Subcutaneous abdominal adipose tissue (tissue), 5 donors: Measurements from ENCODE around the gene CDC42BPB.
"Not testable (repeated sequence)": the region's sequence is repeated elsewhere in the genome, so short reads cannot be mapped to it uniquely, and the experiment has no call there.

Experiments used
- H3K27ac ChIP-seq: one replicate; pipeline ENCODE4 v1.7.0; 2013; ENCODE audit warnings: low read depth, mild to moderate bottlenecking, inconsistent platforms, low read length, moderate library complexity
- H3K27me3 ChIP-seq, 5 donors: one replicate each; pipeline ENCODE4 v1.7.0; 2013; ENCODE audit warnings: low read length in 5 of 5, inconsistent platforms in 1 of 5; ENCODE audit not compliant: control insufficient read depth in 5 of 5, insufficient read depth in 4 of 5
- H3K36me3 ChIP-seq, 5 donors: one replicate each; pipeline ENCODE4 v1.7.0; 2013; ENCODE audit warnings: low read length in 5 of 5; ENCODE audit not compliant: control insufficient read depth in 5 of 5, insufficient read depth in 5 of 5
- H3K4me1 ChIP-seq, 5 donors: one replicate each; pipeline ENCODE4 v1.7.0; 2013; ENCODE audit warnings: low read length in 5 of 5, mild to moderate bottlenecking in 3 of 5, moderate library complexity in 1 of 5; ENCODE audit not compliant: control insufficient read depth in 5 of 5, insufficient read depth in 5 of 5
- H3K4me3 ChIP-seq, 5 donors: one replicate each; pipeline ENCODE4 v1.7.0; 2013; ENCODE audit warnings: low read length in 5 of 5, low read depth in 1 of 5
- H3K9ac ChIP-seq, 5 donors: one replicate each; pipeline ENCODE4 v1.7.0; 2013; ENCODE audit warnings: low read length in 5 of 5, mild to moderate bottlenecking in 4 of 5, moderate library complexity in 3 of 5
- H3K9me3 ChIP-seq, 5 donors: one replicate each; pipeline ENCODE4 v1.7.0; 2013; ENCODE audit warnings: low read length in 5 of 5; ENCODE audit not compliant: control insufficient read depth in 5 of 5
- donor health status: healthy.
- donor health status: healthy.
- donor health status: healthy.
- donor health status: healthy.
- donor health status: healthy.

Gene CDC42BPB

GRCh38 chr14:103050935-103051334 lies 6.4 kb downstream of the CDC42BPB start:
- H3K36me3 ChIP-seq = peaks cover 0 to 2% (median 0%) of the 10 kb centered on the region in 5 donors
- H3K9ac ChIP-seq = no peak overlapping the region
- no peak overlapping the region for H3K4me3 ChIP-seq
- H3K9me3 ChIP-seq = no peaks in the 10 kb centered on the region
- peaks cover 6 to 34% (median 28%) of the 10 kb centered on the region in 5 donors for H3K4me1 ChIP-seq
- H3K27ac ChIP-seq = no peak overlapping the region
- H3K27me3 ChIP-seq = no peaks in the 10 kb centered on the region

GRCh38 chr14:103047453-103047852 lies 9.9 kb downstream of the CDC42BPB start:
- H3K4me1 ChIP-seq = peaks cover 7 to 31% (median 19%) of the 10 kb centered on the region in 5 donors
- not testable (repeated sequence) for H3K9ac ChIP-seq, H3K4me3 ChIP-seq, H3K27me3 ChIP-seq, H3K27ac ChIP-seq, H3K9me3 ChIP-seq, H3K36me3 ChIP-seq

GRCh38 chr14:103045371-103045869 lies 11.9 kb downstream of the CDC42BPB start:
- no peak overlapping the region for H3K27ac ChIP-seq

GRCh38 chr14:103043257-103044015 lies 13.9 kb downstream of the CDC42BPB start:
- no peaks in the 10 kb centered on the region for H3K27me3 ChIP-seq
- H3K4me1 ChIP-seq = peaks cover 3 to 19% (median 16%) of the 10 kb centered on the region in 5 donors
- no peak overlapping the region for H3K27ac ChIP-seq
- no peak overlapping the region for H3K4me3 ChIP-seq
- H3K9ac ChIP-seq = no peak overlapping the region
- H3K36me3 ChIP-seq = peaks cover 0 to 14% (median 6%) of the 10 kb centered on the region in 5 donors
- H3K9me3 ChIP-seq = no peaks in the 10 kb centered on the region

More at GRCh38 chr14:103045371-103045869, 11.9 kb downstream of the CDC42BPB start:
- Histone ChIP-seq H3K27me3 (no peaks in the 10 kb centered on the region), H3K4me1 (peaks cover 3 to 24% (median 19%) of the 10 kb centered on the region in 5 donors), H3K4me3 (peak overlapping the region in 1 of 5 donors; percentile 7), H3K36me3 (peaks cover 0 to 14% (median 6%) of the 10 kb centered on the region in 5 donors), H3K9me3 (no peaks in the 10 kb centered on the region), H3K9ac (peak overlapping the region in 1 of 5 donors; percentile 11)

GRCh38 chr14:103041464-103041863 lies 15.9 kb downstream of the CDC42BPB start:
- Histone ChIP-seq H3K4me3 (no peak overlapping the region), H3K36me3 (peaks cover 0 to 13% (median 6%) of the 10 kb centered on the region in 5 donors), H3K4me1 (peaks cover 3 to 19% (median 15%) of the 10 kb centered on the region in 5 donors), H3K27me3 (no peaks in the 10 kb centered on the region), H3K9me3 (no peaks in the 10 kb centered on the region), H3K27ac (no peak overlapping the region), H3K9ac (no peak overlapping the region)

GRCh38 chr14:103033681-103034096 lies 23.7 kb downstream of the CDC42BPB start:
- Histone ChIP-seq H3K27me3 (no peaks in the 10 kb centered on the region), H3K27ac (no peak overlapping the region), H3K9me3 (no peaks in the 10 kb centered on the region), H3K4me3 (no peak overlapping the region), H3K9ac (peak overlapping the region in 1 of 5 donors; percentile 8), H3K36me3 (no peaks in the 10 kb centered on the region), H3K4me1 (peaks cover 0 to 14% (median 12%) of the 10 kb centered on the region in 5 donors)

- Histone ChIP-seq H3K9ac (peak overlapping the region in 1 of 5 donors; percentile 19), H3K27ac (no peak overlapping the region)
These were observed 25.4 kb downstream of the CDC42BPB start for GRCh38 chr14:103031956-103032355.

GRCh38 chr14:103031566-103031911 lies 25.8 kb downstream of the CDC42BPB start:
- no peak overlapping the region for H3K4me3 ChIP-seq
- H3K9me3 ChIP-seq = no peaks in the 10 kb centered on the region
- peaks cover 0 to 19% (median 16%) of the 10 kb centered on the region in 5 donors for H3K4me1 ChIP-seq
- H3K36me3 ChIP-seq = no peaks in the 10 kb centered on the region
- no peak overlapping the region for H3K27ac ChIP-seq
- H3K9ac ChIP-seq = no peak overlapping the region
- H3K27me3 ChIP-seq = no peaks in the 10 kb centered on the region

More at GRCh38 chr14:103031956-103032355, 25.4 kb downstream of the CDC42BPB start:
- Histone ChIP-seq H3K4me1 (peaks cover 0 to 19% (median 16%) of the 10 kb centered on the region in 5 donors), H3K4me3 (no peak overlapping the region), H3K27me3 (no peaks in the 10 kb centered on the region), H3K9me3 (no peaks in the 10 kb centered on the region), H3K36me3 (no peaks in the 10 kb centered on the region)

GRCh38 chr14:103030741-103031565 lies 26.4 kb downstream of the CDC42BPB start:
- H3K4me1 ChIP-seq = peaks cover 0 to 19% (median 16%) of the 10 kb centered on the region in 5 donors
- H3K27me3 ChIP-seq = no peaks in the 10 kb centered on the region
- no peaks in the 10 kb centered on the region for H3K9me3 ChIP-seq
- H3K36me3 ChIP-seq = no peaks in the 10 kb centered on the region
- no peak overlapping the region for H3K9ac ChIP-seq
- H3K4me3 ChIP-seq = no peak overlapping the region
- no peak overlapping the region for H3K27ac ChIP-seq

GRCh38 chr14:103029936-103030335 lies 27.4 kb downstream of the CDC42BPB start:
- Histone ChIP-seq H3K9me3 (no peaks in the 10 kb centered on the region), H3K27ac (no peak overlapping the region), H3K4me1 (peaks cover 0 to 19% (median 16%) of the 10 kb centered on the region in 5 donors)

More at GRCh38 chr14:103029936-103030335, 27.4 kb downstream of the CDC42BPB start:
- H3K36me3 ChIP-seq = no peaks in the 10 kb centered on the region
- no peak overlapping the region for H3K9ac ChIP-seq
- H3K4me3 ChIP-seq = no peak overlapping the region
- H3K27me3 ChIP-seq = no peaks in the 10 kb centered on the region
